Right cardiac atrium (tissue), 5 donors: Measurements from ENCODE around the gene BCL10. TPM values are rescaled to one million over a fixed set of nuclear protein-coding genes. Genes with fewer than 3 reads are reported as not detected.

Experiments used
- ATAC-seq, 2 donors: fragments of 200-7000 bp; cut with Tn5 transposase; one replicate each; pipeline versions ENCODE4 v1.8.0 to v1.9.1; 2020; ENCODE audit warnings: moderate library complexity in 2 of 2, mild to moderate bottlenecking in 1 of 2
- DNase-seq, 3 donors: peaks; one replicate each; pipeline ENCODE4 v3.0.0-alpha.2; 2020
- H3K27ac ChIP-seq: one replicate; pipeline ENCODE4 v1.5.1; 2013; ENCODE audit warnings: mild to moderate bottlenecking, low read length, control low read depth, moderate library complexity
- H3K27me3 ChIP-seq: one replicate; pipeline ENCODE4 v1.6.1; 2013; ENCODE audit not compliant: control insufficient read depth, insufficient read depth
- H3K4me1 ChIP-seq: one replicate; pipeline ENCODE4 v1.6.1; 2013; ENCODE audit warnings: low read length; ENCODE audit not compliant: control insufficient read depth, insufficient read depth
- H3K4me3 ChIP-seq: one replicate; pipeline ENCODE4 v1.5.1; 2013; ENCODE audit warnings: low read length, control low read depth
- H3K9me3 ChIP-seq: one replicate; pipeline ENCODE4 v1.6.1; 2013; ENCODE audit warnings: low read length; ENCODE audit not compliant: control insufficient read depth
- WGBS: extraction: QIAGEN DNeasy Blood & Tissue Kit; methylation state at CpG from one replicate; pipeline ENCODE4 v1.1.7; 2013; 5-methylcytosine and 5-hydroxymethylcytosine counted together
- intact Hi-C, 4 donors: fragments of 100-400 bp; cut with DNase I; formaldehyde crosslinking; loops; one replicate each; pipeline versions ENCODE4 v1.11.0 to v1.14.0; 2022 to 2023
- polyA plus RNA-seq: library from polyadenylated mRNA; stranded (reverse); fragments of 200-250 nt; gene quantifications from one replicate; pipeline ENCODE4 v1.2.3, GENCODE V29; 2013
- total RNA-seq, 4 donors: library from RNA; stranded (reverse); fragmentation: NEBNext Ultra II Directional; extraction: Animal tissue kit (Norgen Biotek cat#: 25700); gene quantifications; one replicate each; pipeline ENCODE4 v1.2.1, GENCODE V29; 2021
- donor health status: healthy with polysubstance abuse.
- donor health status: DM: no; HTN: yes; CAD: no.
- donor health status: DM: no; HTN: no; CAD: no.
- donor health status: DM: no; HTN: yes; CAD: no; lungs with severe emphysema.
- donor health status: DM: yes; HTN: yes; CAD: no.

The BCL10 gene
- total and polyA plus RNA-seq, 5 donors, result 5.7 to 11.7 (median 10.4) TPM

DNA sequence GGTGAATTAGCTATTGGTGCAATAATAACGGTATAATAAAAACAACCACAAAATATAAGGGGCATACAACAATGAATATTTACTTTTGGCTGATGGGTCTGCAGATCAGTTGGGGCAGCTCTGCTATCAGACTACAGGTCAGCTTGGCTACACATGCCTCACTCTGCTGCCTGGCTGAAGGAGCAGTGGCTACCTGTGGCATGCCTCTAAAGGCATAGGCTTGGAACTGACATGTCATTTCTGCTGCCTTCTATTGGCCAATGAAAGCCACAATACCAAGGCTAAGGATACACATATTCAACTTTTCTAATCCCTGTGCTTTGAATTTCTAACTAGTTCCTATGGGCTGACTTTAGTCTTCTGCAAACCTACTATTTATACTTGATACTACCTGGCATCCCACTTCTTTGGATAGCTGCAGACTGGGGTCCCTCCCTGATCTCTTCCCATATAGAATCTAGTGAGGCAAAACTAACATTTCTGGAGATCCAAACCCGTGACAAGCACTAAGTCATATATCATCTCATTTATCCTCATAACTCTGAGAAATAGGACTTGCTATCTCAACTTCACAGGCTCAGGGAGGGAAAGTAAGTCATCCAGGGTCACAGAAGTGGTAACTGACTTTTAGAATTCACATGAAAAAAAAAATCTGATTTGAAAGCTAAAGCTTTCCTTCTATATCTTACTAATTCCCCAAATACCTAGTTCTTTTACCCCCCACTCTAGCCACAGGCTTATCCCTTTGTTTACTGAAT, 56.4 kb downstream of the BCL10 start:
- DNase-seq (no peak), ATAC-seq (no peak)
- H3K4me3 ChIP-seq, result no peak overlapping the region
- intact Hi-C loops, result no loop called here
- no peaks in the 10 kb centered on the region for H3K27me3 ChIP-seq
- no peaks in the 10 kb centered on the region for H3K9me3 ChIP-seq
- H3K4me1 ChIP-seq, result peaks cover 1% of the 10 kb centered on the region
- no peak overlapping the region for H3K27ac ChIP-seq
- WGBS, result 83% methylated on average over 2 of the region's 2 CpGs

DNA sequence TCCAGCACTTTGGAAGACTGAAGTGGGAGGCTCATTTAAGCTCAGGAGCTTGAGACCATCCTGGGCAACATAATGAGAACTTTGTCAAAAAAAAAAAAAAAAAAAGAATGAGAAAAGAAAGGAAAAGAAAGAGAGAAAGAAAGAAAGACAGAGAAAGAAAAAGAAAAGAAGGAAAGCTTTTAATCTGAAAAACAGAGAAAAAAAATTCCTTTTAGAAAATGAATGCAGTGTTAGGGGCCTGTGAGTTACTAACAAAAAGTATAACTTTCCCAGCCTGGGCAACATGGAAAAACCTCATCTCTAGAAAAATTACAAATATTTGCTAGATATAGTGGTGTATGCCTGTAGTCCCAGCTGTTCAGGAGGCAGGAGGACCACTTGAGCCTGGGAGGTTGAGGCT, 59.7 kb downstream of the BCL10 start:
- intact Hi-C loops, result no loop called here
- Histone ChIP-seq H3K27ac (no peak overlapping the region), H3K9me3 (no peaks in the 10 kb centered on the region), H3K4me1 (no peaks in the 10 kb centered on the region), H3K4me3 (no peak overlapping the region), H3K27me3 (no peaks in the 10 kb centered on the region)
- DNase-seq, result no peak
- no peak for ATAC-seq

Other genes starting within 250 kb of the BCL10 start
- 10 to 100 TPM in 3 of 4 donors, 1 to 10 TPM in 1; 9.0 to 18.9 (median 16.1) TPM for gene MCOLN3, start 228.1 kb downstream of the BCL10 start, total RNA-seq
- 15.2 TPM for gene MCOLN3, start 228.1 kb downstream of the BCL10 start, polyA plus RNA-seq
- 10 to 100 TPM; 14.9 to 19.6 (median 15.6) TPM for gene SYDE2, start 75.6 kb downstream of the BCL10 start, total RNA-seq
- 2.8 TPM for gene SYDE2, start 75.6 kb downstream of the BCL10 start, polyA plus RNA-seq
- gene C1orf52, start 17.0 kb downstream of the BCL10 start, total RNA-seq, result 10 to 100 TPM; 15.8 to 20.1 (median 17.9) TPM
- 15.0 TPM for gene C1orf52, start 17.0 kb downstream of the BCL10 start, polyA plus RNA-seq
- 10 to 100 TPM in 1 of 4 donors, 1 to 10 TPM in 3; 4.5 to 10.1 (median 5.8) TPM for gene DDAH1, start 188.5 kb upstream of the BCL10 start, total RNA-seq
- 3.8 TPM for gene DDAH1, start 188.5 kb upstream of the BCL10 start, polyA plus RNA-seq